Measurements from ENCODE around the gene HRK. TPM values are rescaled to one million over a fixed set of nuclear protein-coding genes. Genes with fewer than 3 reads are reported as not detected.

Gene HRK
- total and polyA plus RNA-seq, 9 of the 15 experiments (the other 6 are each of a cell fraction or from before 2014, with no cell fraction given), result 0.01 to 0.05 (median 0.04) TPM; not detected in 6

DNA sequence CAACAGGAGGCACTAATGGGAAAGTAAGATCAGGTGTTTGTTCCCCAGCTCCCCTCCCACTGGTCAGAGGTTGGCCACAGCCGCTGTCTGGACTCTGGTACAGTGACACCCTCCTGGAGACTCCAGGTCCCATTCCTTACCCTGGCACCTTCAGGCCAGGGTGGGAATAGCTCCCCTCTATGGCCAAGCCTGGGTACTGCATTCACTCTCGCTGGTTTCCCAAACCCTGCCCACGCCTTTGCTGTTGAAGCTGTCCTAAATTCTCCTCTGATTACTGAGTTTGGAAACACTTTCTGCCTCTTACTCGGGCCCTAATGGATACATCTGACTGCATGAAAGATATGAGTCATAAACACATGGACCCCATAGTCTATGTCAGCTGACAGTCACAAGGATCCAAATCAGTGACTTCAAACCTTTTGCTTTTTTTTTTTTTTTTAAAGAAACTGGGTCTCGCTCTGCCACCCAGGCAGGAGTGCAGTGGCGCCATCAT lies 17.9 kb downstream of the HRK start (continued):
- TF ChIP-seq, protein P1, sequence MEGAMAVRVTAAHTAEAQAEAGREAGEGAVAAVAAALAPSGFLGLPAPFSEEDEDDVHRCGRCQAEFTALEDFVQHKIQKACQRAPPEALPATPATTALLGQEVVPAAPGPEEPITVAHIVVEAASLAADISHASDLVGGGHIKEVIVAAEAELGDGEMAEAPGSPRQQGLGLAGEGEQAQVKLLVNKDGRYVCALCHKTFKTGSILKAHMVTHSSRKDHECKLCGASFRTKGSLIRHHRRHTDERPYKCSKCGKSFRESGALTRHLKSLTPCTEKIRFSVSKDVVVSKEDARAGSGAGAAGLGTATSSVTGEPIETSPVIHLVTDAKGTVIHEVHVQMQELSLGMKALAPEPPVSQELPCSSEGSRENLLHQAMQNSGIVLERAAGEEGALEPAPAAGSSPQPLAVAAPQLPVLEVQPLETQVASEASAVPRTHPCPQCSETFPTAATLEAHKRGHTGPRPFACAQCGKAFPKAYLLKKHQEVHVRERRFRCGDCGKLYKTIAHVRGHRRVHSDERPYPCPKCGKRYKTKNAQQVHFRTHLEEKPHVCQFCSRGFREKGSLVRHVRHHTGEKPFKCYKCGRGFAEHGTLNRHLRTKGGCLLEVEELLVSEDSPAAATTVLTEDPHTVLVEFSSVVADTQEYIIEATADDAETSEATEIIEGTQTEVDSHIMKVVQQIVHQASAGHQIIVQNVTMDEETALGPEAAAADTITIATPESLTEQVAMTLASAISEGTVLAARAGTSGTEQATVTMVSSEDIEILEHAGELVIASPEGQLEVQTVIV (CRISPR knock-in tag; IDR thresholded peaks at IDR 0.05; ENCODE audit: borderline replicate concordance), result no peak
- TF ChIP-seq SNIP1 (IDR thresholded peaks at IDR 0.05; ENCODE audit: low read depth) (no peak), MCM7 (IDR thresholded peaks at IDR 0.05) (no peak), CHD1 (IDR thresholded peaks at IDR 0.05; ENCODE audit: low read length) (no peak), SREBF2 (CRISPR knock-in tag; IDR thresholded peaks at IDR 0.05) (no peak), ZKSCAN8 (CRISPR knock-in tag; IDR thresholded peaks at IDR 0.05) (no peak), GABPB2 (CRISPR knock-in tag; conservative IDR thresholded peaks at IDR 0.05) (no peak), HIVEP1 (CRISPR knock-in tag; IDR thresholded peaks at IDR 0.05) (no peak), SMAD2 (IDR thresholded peaks at IDR 0.05; ENCODE audit: low read depth, low read length) (no peak), ZNF324 (CRISPR knock-in tag; IDR thresholded peaks at IDR 0.05) (no peak), BDP1 (IDR thresholded peaks at IDR 0.05; ENCODE audit: insufficient read depth, insufficient read length) (no peak), ZNF77 (CRISPR knock-in tag; IDR thresholded peaks at IDR 0.05) (no peak), ZNF316 (IDR thresholded peaks at IDR 0.05) (no peak), SUPT5H (IDR thresholded peaks at IDR 0.05) (no peak), HDAC6 (IDR thresholded peaks at IDR 0.05; ENCODE audit: low read depth, low read length) (no peak)
- TF ChIP-seq, protein P2, sequence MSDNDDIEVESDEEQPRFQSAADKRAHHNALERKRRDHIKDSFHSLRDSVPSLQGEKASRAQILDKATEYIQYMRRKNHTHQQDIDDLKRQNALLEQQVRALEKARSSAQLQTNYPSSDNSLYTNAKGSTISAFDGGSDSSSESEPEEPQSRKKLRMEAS (CRISPR knock-in tag; IDR thresholded peaks at IDR 0.05), result no peak
- TF ChIP-seq, protein P3, sequence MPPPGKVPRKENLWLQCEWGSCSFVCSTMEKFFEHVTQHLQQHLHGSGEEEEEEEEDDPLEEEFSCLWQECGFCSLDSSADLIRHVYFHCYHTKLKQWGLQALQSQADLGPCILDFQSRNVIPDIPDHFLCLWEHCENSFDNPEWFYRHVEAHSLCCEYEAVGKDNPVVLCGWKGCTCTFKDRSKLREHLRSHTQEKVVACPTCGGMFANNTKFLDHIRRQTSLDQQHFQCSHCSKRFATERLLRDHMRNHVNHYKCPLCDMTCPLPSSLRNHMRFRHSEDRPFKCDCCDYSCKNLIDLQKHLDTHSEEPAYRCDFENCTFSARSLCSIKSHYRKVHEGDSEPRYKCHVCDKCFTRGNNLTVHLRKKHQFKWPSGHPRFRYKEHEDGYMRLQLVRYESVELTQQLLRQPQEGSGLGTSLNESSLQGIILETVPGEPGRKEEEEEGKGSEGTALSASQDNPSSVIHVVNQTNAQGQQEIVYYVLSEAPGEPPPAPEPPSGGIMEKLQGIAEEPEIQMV (tag; conservative IDR thresholded peaks at IDR 0.05; ENCODE audit: low read depth), result no peak
- TF ChIP-seq, protein P4, sequence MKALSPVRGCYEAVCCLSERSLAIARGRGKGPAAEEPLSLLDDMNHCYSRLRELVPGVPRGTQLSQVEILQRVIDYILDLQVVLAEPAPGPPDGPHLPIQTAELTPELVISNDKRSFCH (CRISPR knock-in tag; IDR thresholded peaks at IDR 0.05), result no peak
- TF ChIP-seq, protein P4 (tag; IDR thresholded peaks at IDR 0.05), result no peak
